Upper lobe of left lung (tissue), 4 donors: ENCODE data around the gene ILKAP.

Source experiments
- CTCF ChIP-seq, 6 experiments: fragments of 450-650 bp in 4 of 6; fragments of 200-600 bp in 2 of 6; sonication (generic) in 2 of 6; IDR thresholded peaks; one replicate each; pipeline ENCODE4 v1.5.1; 2016 to 2019; ENCODE audit warnings: antibody characterized with exemption in 6 of 6
- POLR2A ChIP-seq, 4 donors: fragments of 450-650 bp; IDR thresholded peaks; one replicate each; pipeline ENCODE4 v1.5.1; 2016 to 2017; ENCODE audit warnings: antibody characterized with exemption in 4 of 4, mild to moderate bottlenecking in 2 of 4
- POLR2AphosphoS5 ChIP-seq, 2 donors: sonication (generic); formaldehyde crosslinking; IDR thresholded peaks; one replicate each; pipeline ENCODE4 v1.5.1; 2017; ENCODE audit warnings: antibody characterized with exemption in 2 of 2

GRCh38 chr2:238167761-238168160 is 35.7 kb downstream of the ILKAP start:
- TF ChIP-seq CTCF (IDR thresholded peaks at IDR 0.05), result no peak
- TF ChIP-seq POLR2A (IDR thresholded peaks at IDR 0.05), result no peak
- no peak for TF ChIP-seq POLR2AphosphoS5 (IDR thresholded peaks at IDR 0.05)
